GM12873 (cell line): Measurements from ENCODE around the gene RAB43.

ENCODE experiments used
- TF ChIP-seq, protein P1 (sequence below): IDR thresholded peaks from 2 replicates; pipeline ENCODE4 v1.5.1; 2012; ENCODE audit warnings: low read depth, mild to moderate bottlenecking, moderate library complexity, low read length, control low read depth; ENCODE audit not compliant: insufficient read depth; ENCODE audit errors: missing control alignments

The RAB43 gene

DNA sequence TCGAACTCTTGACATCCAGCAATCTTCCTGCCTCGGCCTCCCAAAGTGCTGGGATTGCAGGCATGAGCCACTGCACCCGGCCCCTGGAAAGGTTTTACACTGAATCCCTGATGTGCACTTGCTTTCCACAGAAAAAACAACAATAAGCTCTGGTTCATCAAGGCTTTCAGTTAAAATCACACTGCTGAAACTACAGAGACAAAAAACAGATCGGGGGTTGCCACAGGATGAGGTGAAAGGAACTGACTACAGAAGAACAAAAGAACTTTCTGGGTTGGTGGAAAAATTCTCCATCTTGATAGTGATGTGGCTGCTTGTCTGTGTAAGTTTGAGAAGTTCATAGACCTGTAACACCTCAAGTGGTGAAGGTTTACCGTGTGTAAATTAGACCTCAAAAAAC is 2.9 kb downstream of the RAB43 start:
- TF ChIP-seq, protein P1, sequence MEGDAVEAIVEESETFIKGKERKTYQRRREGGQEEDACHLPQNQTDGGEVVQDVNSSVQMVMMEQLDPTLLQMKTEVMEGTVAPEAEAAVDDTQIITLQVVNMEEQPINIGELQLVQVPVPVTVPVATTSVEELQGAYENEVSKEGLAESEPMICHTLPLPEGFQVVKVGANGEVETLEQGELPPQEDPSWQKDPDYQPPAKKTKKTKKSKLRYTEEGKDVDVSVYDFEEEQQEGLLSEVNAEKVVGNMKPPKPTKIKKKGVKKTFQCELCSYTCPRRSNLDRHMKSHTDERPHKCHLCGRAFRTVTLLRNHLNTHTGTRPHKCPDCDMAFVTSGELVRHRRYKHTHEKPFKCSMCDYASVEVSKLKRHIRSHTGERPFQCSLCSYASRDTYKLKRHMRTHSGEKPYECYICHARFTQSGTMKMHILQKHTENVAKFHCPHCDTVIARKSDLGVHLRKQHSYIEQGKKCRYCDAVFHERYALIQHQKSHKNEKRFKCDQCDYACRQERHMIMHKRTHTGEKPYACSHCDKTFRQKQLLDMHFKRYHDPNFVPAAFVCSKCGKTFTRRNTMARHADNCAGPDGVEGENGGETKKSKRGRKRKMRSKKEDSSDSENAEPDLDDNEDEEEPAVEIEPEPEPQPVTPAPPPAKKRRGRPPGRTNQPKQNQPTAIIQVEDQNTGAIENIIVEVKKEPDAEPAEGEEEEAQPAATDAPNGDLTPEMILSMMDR, result no peak

DNA sequence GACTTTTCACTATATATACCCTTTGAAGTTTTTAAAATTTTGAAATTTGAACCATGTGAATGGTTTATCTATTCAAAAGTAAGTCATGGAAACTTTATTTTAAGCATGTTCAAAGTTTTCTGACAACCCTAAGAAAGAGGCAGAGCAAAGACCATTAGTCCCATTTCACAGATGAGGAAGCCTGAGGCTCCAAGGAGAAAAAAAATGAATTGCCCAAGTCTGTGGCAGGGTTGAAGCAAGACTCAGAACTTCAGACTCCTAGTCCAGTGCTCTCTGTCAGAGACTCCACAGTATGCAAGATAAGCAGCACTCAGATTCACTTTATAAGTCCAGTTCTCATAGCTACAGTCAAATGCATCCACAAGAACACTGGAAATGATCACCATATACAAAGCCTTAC is 4.5 kb downstream of the RAB43 start:
- TF ChIP-seq, protein P1, result no peak

DNA sequence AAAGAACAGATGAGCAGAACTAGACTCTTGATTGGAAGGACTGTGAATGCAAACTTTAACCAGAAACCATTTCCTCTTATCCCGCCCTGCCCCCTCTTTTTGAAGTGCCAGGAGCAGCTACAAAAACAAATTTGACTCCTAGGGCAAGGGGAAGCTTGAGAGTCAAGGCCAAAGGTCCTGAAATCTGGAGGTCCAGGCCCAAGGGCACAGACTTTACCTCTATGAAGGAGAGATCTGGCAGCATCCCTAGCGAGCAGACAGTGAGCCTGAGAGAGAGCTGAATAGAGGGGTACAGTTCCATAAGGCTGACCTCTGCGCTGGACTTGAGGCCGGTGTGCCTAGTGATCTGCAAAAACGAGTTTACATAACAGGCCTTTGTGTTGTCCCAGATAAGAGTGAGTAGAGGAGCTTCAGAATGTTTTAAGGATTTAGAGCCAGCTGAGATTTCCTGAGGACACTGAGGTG is 5.1 kb downstream of the RAB43 start:
- TF ChIP-seq, protein P1, result no peak

DNA sequence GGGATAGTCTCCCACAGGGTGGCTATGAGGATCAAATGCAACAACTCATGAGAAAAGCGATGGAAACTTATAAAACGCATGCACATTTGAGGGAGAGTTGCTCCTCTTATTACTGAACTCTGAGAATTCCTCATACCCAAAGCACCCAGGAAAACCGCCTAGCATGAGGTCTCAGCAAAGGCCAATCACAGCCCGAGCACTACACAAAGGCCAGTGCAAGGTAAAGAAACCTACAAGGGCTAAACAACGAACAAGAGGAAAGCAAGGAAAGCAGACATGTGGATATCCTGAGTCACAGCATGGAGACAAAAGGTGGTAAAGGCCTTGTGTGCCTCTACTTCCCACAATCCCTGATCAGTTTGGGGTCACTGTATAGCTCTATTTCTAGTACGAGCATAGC is 7.1 kb downstream of the RAB43 start:
- TF ChIP-seq, protein P1, result no peak

DNA sequence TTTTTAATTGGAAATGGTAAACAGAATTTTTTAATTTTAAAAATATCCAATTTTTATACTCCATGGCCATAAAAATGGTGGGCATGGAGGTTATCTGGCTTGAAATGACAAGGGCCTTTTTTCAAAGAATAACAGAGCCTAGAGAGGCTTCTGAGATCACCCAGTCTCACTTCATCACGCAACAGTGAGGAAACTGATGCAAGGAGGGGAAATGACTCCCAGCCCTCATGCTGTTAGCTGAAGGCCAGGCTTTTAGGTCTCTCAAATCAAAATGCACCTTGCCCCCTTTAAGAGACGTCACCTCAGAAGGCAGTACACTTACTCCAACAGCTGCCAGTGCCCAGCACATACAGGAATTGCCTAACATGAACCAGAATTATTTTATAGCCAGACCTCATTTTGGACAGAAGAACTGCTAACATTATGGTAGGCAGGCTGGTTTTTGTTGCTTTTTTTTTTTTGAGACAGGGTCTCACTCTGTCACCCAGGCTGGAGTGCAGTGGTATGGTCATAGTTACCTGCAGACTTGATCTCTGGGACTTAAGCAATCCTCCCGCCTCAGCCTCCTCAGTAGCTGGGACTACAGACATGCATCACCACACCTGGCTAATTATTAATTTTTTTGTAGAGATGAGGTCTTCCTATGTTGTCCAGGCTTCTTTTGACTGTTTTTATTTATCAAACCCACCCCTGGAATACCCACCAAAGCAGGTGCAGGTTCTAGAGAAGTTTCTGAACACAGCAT is 9.1 kb downstream of the RAB43 start:
- TF ChIP-seq, protein P1, result no peak

DNA sequence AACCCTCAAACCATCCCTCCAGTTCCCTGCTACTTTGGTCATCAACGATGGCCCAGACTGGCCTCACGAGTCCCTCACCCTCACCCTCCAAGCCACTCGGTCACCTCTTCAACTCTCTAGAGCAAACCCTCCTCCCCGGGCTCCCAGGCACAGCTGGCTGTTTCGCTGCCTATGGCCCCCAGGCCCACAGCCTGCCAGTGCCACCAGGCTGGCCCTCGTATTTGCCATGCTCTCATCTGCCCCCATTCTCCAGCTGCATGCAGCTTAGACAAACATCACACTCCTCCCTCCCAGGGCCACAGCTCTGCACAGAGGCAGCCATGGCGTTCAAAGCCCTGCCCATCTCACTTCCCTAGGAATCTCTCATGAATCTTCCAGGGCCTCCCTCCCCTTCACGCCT is 13.8 kb downstream of the RAB43 start:
- TF ChIP-seq, protein P1, result no peak

DNA sequence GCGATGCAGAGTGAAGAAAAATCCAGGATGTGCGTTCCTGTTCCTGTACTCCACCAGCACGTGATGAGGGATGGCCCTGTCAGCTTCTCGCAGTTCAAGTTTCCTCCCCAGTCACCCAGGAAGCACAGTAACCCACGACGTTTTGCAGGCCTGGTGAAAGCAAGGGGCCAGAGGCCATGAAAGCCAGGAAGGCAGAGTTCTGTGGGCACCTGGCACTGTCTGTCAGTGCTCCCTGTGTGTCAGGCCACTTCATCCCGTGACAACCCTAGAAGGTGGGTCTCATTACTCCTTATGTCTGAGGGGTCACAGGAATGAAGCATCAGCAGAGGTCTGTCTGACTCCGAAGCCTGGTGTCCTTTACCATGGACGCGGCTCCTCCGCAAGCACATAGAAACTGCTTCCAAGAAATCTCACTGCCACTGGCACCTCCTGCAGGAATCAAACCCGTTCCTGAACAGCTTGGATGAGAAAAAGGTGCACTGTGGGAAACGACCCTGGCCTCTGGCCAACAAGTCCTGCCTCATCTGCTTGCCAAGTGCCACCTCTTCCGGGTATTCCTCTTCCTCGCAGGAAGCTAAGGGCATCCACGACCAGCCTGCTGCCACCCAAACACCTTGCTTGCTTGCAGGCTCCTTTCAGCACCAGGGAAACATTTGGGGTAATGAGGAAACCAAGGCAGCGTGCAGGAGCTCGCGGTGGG is 14.6 kb downstream of the RAB43 start:
- TF ChIP-seq, protein P1, result no peak
